MM.1S (cell line): ENCODE data around the gene ZKSCAN3.

Experiments used
- DNase-seq: peaks from one replicate; pipeline ENCODE4 v3.0.0-alpha.2; 2015
- H2AFZ ChIP-seq: fragments of 300-600 bp; sonication (generic); 2 replicates; pipeline ENCODE4 v1.6.0; 2016; ENCODE audit warnings: antibody characterized with exemption, low read length
- H3F3A ChIP-seq: fragments of 300-600 bp; sonication (generic); 2 replicates; pipeline ENCODE4 v1.6.1; 2016; ENCODE audit warnings: mild to moderate bottlenecking, antibody characterized with exemption, low read length, moderate library complexity, mixed read lengths; ENCODE audit not compliant: insufficient read depth
- H3K27ac ChIP-seq: fragments of 300-600 bp; sonication (generic); 2 replicates; pipeline ENCODE4 v1.5.1; 2016; ENCODE audit warnings: mild to moderate bottlenecking, low read length
- H3K27me3 ChIP-seq: fragments of 300-600 bp; sonication (generic); replicated peaks from 2 replicates; pipeline ENCODE4 v1.6.0; 2016; ENCODE audit warnings: low read length; ENCODE audit not compliant: insufficient read depth
- H3K36me3 ChIP-seq: fragments of 300-600 bp; sonication (generic); replicated peaks from 2 replicates; pipeline ENCODE4 v1.6.1; 2016; ENCODE audit warnings: mild to moderate bottlenecking, low read length, mixed read lengths; ENCODE audit not compliant: insufficient read depth
- H3K4me1 ChIP-seq: fragments of 300-600 bp; sonication (generic); 2 replicates; pipeline ENCODE4 v1.6.1; 2016; ENCODE audit warnings: low read length, mixed read lengths
- H3K4me2 ChIP-seq: fragments of 300-600 bp; sonication (generic); 2 replicates; pipeline ENCODE4 v1.6.0; 2016; ENCODE audit warnings: low read depth, low read length
- H3K4me3 ChIP-seq: fragments of 300-600 bp; sonication (generic); 2 replicates; pipeline ENCODE4 v1.5.1; 2016; ENCODE audit warnings: low read length, mixed read lengths
- H3K79me2 ChIP-seq: fragments of 300-600 bp; sonication (generic); 2 replicates; pipeline ENCODE4 v1.6.1; 2016; ENCODE audit warnings: mixed run types, low read length, mixed read lengths
- H3K9ac ChIP-seq: fragments of 300-600 bp; sonication (generic); 2 replicates; pipeline ENCODE4 v1.6.1; 2016; ENCODE audit warnings: low read length, mixed read lengths
- H3K9me2 ChIP-seq: fragments of 300-600 bp; sonication (generic); replicated peaks from 2 replicates; pipeline ENCODE4 v1.6.1; 2016; ENCODE audit warnings: mild to moderate bottlenecking, low read length, mixed read lengths; ENCODE audit not compliant: insufficient read depth
- H3K9me3 ChIP-seq: fragments of 300-600 bp; sonication (generic); replicated peaks from 2 replicates; pipeline ENCODE4 v1.6.1; 2016; ENCODE audit warnings: mild to moderate bottlenecking, low read length, mixed read lengths; ENCODE audit not compliant: insufficient read depth
- H4K20me1 ChIP-seq: fragments of 300-600 bp; sonication (generic); 2 replicates; pipeline ENCODE4 v1.6.1; 2016; ENCODE audit warnings: mild to moderate bottlenecking, low read length, moderate library complexity, mixed read lengths; ENCODE audit not compliant: insufficient read depth
- CTCF ChIP-seq: fragments of 300-600 bp; sonication (generic); IDR thresholded peaks from 2 replicates; pipeline ENCODE4 v1.5.1; 2016; ENCODE audit warnings: antibody characterized with exemption, low read length, mixed read lengths
- EZH2 ChIP-seq: fragments of 300-600 bp; sonication (generic); optimal IDR thresholded peaks from 2 replicates; pipeline ENCODE3; 2017; ENCODE audit warnings: low read depth, mild to moderate bottlenecking, antibody characterized with exemption, low read length, mixed read lengths
- EZH2phosphoT487 ChIP-seq: fragments of 300-600 bp; sonication (generic); IDR thresholded peaks from 2 replicates; pipeline ENCODE4 v1.6.1; 2018; ENCODE audit warnings: antibody characterized with exemption, low read length

ZKSCAN3 gene

GRCh38 chr6:28347119-28347518 lies 2.6 kb upstream of the ZKSCAN3 start:
- peaks cover 3% of the 10 kb centered on the region; the same call in 1 of the 2 replicates for H3K4me1 ChIP-seq
- no peak for TF ChIP-seq CTCF
- no peak for TF ChIP-seq EZH2
- TF ChIP-seq EZH2phosphoT487 = no peak
- no peaks in the 10 kb centered on the region for H3K9me2 ChIP-seq
- no peaks in the 10 kb centered on the region for H4K20me1 ChIP-seq
- H3K9ac ChIP-seq = no peak overlapping the region
- no peaks in the 10 kb centered on the region for H3K9me3 ChIP-seq
- H3K27me3 ChIP-seq = peaks cover 4% of the 10 kb centered on the region; the same call in 1 of the 2 replicates
- no peak overlapping the region for H3K4me3 ChIP-seq
- H2AFZ ChIP-seq = no peak overlapping the region
- H3K4me2 ChIP-seq = no peak overlapping the region
- no peaks in the 10 kb centered on the region for H3K36me3 ChIP-seq
- no peak for DNase-seq
- no peaks in the 10 kb centered on the region for H3F3A ChIP-seq
- peaks cover 14% of the 10 kb centered on the region for H3K79me2 ChIP-seq
- H3K27ac ChIP-seq = no peak overlapping the region

- no peaks in the 10 kb centered on the region for H3K36me3 ChIP-seq
- DNase-seq = no peak
- peak overlapping the region; percentile 92 for H2AFZ ChIP-seq
- H3F3A ChIP-seq = no peaks in the 10 kb centered on the region
- TF ChIP-seq EZH2phosphoT487 = no peak
- TF ChIP-seq EZH2 = no peak
- TF ChIP-seq CTCF = no peak
- H3K4me3 ChIP-seq = peak overlapping the region; percentile 85
- no peaks in the 10 kb centered on the region for H4K20me1 ChIP-seq
- peak overlapping the region; percentile 63; the same call in 1 of the 2 replicates for H3K9ac ChIP-seq
- peaks cover 3% of the 10 kb centered on the region; the same call in 1 of the 2 replicates for H3K4me1 ChIP-seq
- H3K27me3 ChIP-seq = peaks cover 4% of the 10 kb centered on the region; the same call in 1 of the 2 replicates
- H3K27ac ChIP-seq = no peak overlapping the region
- H3K4me2 ChIP-seq = peak overlapping the region; percentile 85
- peaks cover 14% of the 10 kb centered on the region for H3K79me2 ChIP-seq
- no peaks in the 10 kb centered on the region for H3K9me3 ChIP-seq
- no peaks in the 10 kb centered on the region for H3K9me2 ChIP-seq
Observed at GRCh38 chr6:28349344-28349891, 329 bp upstream of the ZKSCAN3 start.

GRCh38 chr6:28351087-28351486 lies 1.3 kb downstream of the ZKSCAN3 start:
- Histone ChIP-seq H3K9ac (no peak overlapping the region), H2AFZ (no peak overlapping the region), H4K20me1 (no peaks in the 10 kb centered on the region), H3K27me3 (peaks cover 4% of the 10 kb centered on the region; the same call in 1 of the 2 replicates), H3K9me2 (no peaks in the 10 kb centered on the region), H3F3A (no peaks in the 10 kb centered on the region), H3K4me3 (no peak overlapping the region), H3K27ac (no peak overlapping the region), H3K9me3 (no peaks in the 10 kb centered on the region), H3K4me1 (peaks cover 3% of the 10 kb centered on the region; the same call in 1 of the 2 replicates), H3K79me2 (peaks cover 14% of the 10 kb centered on the region), H3K4me2 (no peak overlapping the region), H3K36me3 (no peaks in the 10 kb centered on the region)
- no peak for TF ChIP-seq CTCF
- no peak for TF ChIP-seq EZH2
- TF ChIP-seq EZH2phosphoT487 = no peak
- no peak for DNase-seq
